Activated CD8-positive, alpha-beta memory T cell treated with anti-CD3 and anti-CD28 coated beads for 48 hours (primary cell): ENCODE data around the gene TLE2.
A peak's percentile ranks its signal among the peaks of the same experiment; 100 is the strongest.

Source experiments
- DNase-seq, 3 experiments: peaks; one replicate each; pipeline ENCODE4 v3.0.0-alpha.2; 2020; ENCODE audit warnings: low read depth in 2 of 3, low spot score in 2 of 3

Gene TLE2

DNA sequence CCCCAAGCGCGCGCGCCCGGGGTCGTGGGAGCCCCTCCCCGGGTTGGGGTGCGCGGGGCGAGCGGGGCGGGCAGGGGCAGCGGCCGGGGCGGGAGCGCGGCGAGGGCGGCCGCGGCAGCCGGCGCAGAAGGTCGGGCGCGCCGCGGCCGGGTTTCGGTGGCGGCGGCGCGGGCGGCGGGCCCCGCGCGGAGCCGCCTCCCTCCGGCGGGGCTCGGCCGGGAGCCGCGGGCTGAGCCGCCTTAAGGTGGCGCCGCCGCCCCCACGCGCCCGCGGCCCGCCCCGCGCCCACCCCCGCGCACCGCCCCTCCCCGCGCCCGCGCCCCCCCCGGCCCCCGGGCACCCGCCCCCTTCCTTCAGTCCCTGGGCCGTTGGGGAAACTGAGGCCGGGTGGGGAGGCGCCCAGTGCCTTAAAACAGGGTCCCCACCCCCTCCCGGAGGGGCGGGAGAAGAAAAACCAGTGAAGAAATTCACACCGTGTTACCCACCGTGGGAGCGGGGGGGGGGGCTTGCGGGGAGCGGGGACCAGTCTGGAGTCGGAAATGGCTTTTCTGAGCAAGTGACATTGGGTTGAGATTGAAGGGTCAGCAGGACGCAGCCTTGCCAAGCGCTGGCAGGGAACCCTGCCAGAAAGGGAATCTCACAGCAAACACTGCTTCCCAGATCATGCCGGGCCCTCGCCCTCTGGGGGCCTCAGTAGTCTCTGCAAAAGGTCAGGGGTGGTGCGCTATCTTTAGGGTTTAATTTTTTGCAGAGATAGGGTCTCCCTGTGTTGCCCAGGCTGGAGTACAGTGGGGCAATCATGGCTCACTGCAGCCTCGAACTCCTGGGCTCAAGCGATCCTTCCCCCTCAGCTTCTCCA lies at the start of gene TLE2:
TLE2 (minus strand) TSS at position 216 of the 859 bp plus-strand sequence. CDS start 376 bp downstream, outside the sequence.
- no peak for DNase-seq

- DNase-seq: peak; percentile 53 to 83 (median 82)
Measured at GRCh38 chr19:3075605-3076431, 46.7 kb upstream of the TLE2 start.

- no peak for DNase-seq
Measured at GRCh38 chr19:3073931-3074595, 45.0 kb upstream of the TLE2 start.

GRCh38 chr19:3073159-3073563 lies 44.1 kb upstream of the TLE2 start:
- no peak for DNase-seq

- DNase-seq: no peak
Measured at GRCh38 chr19:3071768-3072167, 42.7 kb upstream of the TLE2 start.

DNA sequence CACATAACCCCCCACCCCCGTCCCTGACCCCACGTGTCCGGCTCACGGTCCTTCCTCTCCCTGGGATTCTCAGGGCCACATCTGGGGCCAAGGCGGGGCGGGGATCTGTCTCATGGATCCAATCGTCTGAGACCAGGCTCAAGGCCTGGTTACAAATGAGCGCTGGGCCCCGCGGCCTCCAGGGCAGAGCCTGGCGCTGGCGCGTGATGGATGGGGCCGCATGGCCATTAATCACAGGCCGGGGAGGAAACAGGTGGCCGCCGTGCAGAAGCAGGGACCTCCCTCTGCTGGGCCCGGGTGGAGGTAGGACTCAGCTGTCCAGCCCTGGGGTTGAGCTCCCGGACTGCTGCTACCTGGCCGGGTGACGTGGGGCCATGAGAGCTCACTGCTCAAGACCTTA lies 39.0 kb upstream of the TLE2 start:
- DNase-seq: no peak

DNA sequence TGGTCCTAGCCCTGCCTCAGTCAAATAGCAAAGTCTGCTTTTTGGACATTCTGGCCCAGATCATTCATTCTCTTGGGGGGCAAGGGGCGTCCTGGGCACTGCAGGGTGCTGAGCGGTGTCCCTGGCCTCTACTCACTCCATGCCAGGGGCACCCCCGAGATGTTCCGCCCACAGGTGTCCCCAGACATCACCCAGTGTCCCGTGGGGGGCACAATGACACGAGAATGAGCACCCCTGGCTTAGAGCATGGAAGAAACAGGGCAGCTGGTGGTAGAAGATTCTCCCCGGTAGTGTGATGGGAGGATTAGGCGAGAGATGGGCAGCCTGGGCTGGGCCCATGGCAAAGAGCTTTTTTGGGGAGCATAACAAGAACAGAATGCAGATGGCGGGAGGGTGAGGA lies 38.5 kb upstream of the TLE2 start:
- DNase-seq: no peak

- no peak for DNase-seq
Measured at GRCh38 chr19:3066482-3067049, 37.5 kb upstream of the TLE2 start.

DNA sequence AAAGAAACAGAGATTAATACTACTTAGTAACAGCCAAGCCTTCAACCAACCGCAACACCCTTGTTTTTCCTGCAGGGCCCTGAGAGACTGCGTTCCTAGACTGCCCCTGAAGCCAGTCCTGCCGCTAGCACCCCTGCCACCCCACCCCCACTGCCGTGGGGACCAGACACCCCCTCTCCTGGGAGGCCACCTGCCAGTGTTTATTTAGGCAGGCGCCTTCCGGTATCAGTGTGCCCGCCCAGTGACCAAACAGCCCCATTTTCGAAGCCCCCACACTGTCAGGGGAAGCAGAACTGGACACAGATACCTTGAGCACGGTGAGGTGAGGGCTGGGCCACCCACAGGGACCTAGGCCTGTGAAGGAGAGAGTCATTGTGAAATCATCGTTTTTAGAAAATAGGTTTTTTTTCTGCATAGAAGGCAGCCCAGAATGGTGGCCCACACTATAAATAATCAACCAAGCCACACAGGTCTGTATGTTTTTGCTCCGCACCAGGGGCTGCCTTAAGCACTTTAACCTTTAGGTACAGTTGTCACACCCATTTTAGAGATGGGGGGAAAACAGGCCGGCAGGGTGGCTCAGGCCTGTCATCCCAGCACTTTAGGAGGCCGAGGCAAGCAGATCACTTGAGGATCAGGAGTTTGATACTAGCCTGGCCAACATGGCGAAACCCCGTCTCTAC lies 36.7 kb upstream of the TLE2 start:
- no peak for DNase-seq

- DNase-seq: no peak
Measured at GRCh38 chr19:3064011-3064330, 34.9 kb upstream of the TLE2 start.

DNA sequence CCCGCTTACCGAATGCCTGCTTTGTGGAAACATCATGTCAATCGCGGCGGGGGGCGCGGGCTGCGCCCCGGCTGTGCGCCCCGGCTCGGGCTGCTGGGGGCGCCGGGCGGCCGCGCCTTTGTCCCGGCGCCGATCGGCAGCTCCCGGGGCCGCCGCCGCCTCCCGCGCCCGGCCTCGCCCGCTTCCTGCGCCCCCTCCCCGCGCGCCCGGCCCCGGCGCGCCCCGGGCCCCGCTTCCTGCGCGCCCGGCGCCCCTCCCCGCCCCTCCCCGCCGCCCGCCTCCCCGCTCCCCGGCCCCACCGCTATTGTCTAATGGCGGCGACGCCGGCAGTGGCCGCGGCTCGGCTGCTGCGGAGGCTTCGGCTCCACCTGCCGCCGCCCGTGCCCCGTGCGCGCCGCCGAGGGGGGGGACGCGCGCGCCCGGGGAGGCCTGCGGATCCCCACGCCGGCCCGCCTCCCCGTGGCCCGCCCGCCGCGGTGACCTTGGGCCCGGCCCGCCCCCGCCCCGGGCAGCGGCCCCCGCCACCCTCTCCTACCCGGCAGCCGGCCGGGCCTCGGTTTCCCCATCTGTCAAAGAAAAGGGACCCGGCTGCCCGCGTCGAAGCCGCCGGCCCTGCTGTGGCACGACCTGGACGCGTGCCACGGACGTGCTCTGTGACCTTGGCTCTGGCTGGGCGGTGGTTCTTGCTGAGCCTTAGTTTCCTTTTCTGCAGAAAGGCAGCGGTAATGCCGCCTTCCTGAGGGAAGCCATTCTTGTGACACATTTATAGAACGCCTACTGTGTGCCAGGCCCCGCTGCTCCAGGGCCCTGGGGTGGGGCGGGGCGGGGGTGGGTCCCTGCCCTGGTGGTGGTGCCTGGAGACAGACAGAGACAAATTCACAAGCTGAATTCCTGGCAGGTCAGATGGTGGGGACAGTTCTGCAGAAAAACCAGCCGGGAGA lies 33.4 kb upstream of the TLE2 start, which contains the start of gene TLE5:
TLE5 (minus strand) TSS at position 331 of the 941 bp plus-strand sequence; CDS start at position 36, 295 bp downstream.
- DNase-seq: peak; percentile 27 to 61 (median 52)

DNA sequence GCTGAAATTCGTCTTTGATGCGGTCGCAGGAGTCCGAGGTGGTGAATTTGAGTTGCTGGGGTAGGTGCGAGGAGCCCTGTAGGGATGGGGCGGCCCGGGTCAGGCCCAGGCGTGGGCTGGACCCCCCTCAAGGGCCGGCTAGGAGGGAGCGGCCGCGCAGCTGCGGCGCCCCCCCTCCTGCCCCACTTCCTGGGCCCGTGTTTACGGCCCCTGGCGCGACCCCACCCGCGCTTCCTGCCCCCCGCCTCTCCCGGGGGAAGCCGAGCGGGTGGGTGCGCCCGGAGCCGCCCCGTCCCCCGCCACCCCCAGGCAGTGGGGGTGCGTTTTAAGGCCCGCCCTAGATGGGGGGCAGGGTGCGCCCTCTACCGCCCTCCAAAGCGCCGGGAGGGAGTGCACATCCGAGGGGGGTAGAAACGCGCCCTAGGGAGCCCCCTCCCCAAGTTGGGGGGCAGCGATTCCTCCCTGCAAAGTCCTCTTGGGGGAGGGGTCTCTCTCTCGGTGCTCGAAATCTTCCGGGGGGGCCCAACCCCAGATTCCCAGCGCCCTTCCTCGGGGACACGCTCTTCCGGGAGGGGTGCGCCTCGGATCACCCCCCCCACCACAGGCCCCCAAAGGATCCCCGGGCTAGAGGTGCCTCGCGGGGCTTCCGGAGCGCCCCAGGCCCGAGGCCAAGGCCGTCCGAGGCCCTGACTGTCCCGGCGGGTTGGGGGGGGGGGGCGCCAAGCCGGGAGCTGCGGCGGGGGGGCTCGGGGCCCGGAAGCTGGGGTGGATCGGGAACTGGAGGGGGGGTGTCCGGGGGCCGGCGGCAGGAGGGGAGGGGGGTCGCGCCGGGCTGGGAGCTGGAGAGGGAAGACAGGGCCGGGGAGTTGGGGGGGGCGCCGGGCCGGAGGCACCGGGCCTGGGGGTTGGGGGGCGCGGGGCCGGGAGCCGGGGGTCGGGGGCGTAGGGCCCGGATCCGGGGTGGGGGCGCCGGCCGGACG lies 32.4 kb upstream of the TLE2 start:
- no peak for DNase-seq

GRCh38 chr19:3060857-3061181 lies 31.7 kb upstream of the TLE2 start:
- DNase-seq: no peak

DNA sequence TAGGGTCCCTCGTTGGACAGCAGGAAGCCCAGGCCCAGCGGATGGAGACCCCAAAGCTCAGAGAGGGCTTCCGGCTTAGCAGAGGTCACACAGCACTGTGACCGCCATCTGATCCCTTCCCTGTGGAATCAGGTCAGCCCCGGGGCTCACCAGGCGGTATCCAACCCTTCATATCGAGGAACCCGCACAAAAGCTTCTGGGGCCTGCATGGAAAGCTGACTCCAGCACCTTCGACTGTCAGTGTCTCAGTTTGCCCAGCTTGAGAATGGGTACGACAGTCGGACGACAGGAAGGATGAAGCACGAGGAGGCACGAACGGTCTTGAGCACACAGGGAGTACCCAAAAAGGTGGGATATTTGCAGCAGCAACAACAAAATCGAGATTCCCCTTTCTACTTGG lies 30.6 kb upstream of the TLE2 start:
- DNase-seq: no peak

- DNase-seq: no peak
Measured at GRCh38 chr19:3058821-3059314, 29.8 kb upstream of the TLE2 start.

DNA sequence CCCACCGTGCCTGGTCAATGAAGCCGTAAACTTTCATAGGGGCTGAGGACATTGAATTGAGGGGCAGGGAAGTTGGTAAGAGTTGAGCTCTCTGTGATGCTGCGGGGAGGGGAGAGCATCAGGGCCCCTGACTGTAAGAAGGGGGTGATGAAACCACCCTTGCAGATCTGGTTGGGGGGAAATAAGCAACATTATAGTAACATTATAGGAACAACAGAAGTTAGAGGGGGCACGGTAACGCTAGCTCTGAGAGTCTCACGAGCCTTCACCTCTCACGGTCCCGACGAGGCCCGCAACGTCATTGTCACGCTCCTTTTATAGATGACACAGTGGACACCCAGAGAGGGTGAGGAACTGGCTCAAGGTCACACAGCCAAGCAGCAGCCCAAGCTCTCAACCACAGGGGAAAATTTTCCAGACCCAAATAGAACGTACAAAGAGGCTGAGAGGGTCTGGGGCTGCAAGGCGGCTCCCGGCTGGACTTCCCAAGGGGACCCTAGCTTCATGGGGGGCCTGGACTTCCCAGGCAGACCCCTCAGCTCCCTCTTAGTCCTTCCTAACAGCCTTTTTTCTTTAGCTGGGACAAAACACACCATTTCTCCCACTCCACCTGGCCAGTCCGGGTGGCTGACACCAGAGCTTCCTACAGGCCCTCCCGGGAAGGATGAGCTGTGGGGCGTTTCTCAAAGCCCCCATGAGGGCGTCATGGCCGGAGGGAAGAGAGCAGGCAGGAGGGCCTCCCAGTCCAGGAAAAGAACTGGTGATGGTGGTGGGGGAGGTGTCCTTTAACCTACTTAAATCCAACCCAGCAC lies 29.1 kb upstream of the TLE2 start:
- no peak for DNase-seq

DNA sequence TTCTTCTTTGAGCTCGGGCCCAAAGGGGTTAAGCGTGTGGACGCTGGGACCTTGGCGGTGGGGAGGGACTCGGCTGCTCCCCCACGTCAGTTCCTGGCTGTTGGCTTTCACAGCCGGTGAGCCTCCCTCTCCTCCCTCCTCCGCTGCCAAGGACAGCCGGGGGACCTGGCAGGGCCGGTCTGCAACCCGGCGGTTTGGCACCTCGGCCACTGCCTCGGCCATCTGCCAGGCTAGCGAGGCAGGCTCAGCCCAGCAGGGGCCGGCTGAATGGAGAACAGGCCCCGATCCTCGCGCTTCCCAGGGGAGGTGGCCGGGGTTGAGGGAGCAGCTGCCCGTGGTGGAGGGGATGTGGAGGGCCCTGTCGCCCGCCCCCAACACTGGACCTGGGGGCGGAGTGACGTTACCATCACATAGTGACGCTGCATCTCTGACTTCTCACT lies 28.2 kb upstream of the TLE2 start:
- no peak for DNase-seq
